Measurements from ENCODE around the gene PICALM. TPM values are rescaled to one million over a fixed set of nuclear protein-coding genes. Genes with fewer than 3 reads are reported as not detected.
"Not testable (repeated sequence)": the region's sequence is repeated elsewhere in the genome, so short reads cannot be mapped to it uniquely, and the experiment has no call there.

PICALM gene
- 90.0 and 114 TPM in 2 replicates for total RNA-seq (2014; rRNA removed; shearing (Covaris generic); ENCODE audit: low replicate concordance)

- Histone ChIP-seq H3K36me3 (peaks cover 8% of the 10 kb centered on the region; the same call in 1 of the 2 replicates), H3K27me3 (no peaks in the 10 kb centered on the region)
- peak; percentile 98 for DNase-seq
Observed at GRCh38 chr11:86068951-86069407, at the start of gene PICALM. Gene PICALM (minus strand): TSS chr11:86069084. CDS start chr11:86068780, 304 bp downstream.

GRCh38 chr11:86118253-86118652 is 49.4 kb upstream of the PICALM start:
- Histone ChIP-seq H3K4me3 (no peak overlapping the region), H3K27me3 (no peaks in the 10 kb centered on the region), H3K36me3 (no peaks in the 10 kb centered on the region), H3K9me3 (no peaks in the 10 kb centered on the region)
- no peak for DNase-seq

More at GRCh38 chr11:86068951-86069407, at the start of gene PICALM:
- H3K9me3 ChIP-seq: no peaks in the 10 kb centered on the region
- peak within 1 kb of the TSS; percentile 81 for H3K4me3 ChIP-seq

GRCh38 chr11:86117712-86118063 is 48.8 kb upstream of the PICALM start:
- H3K27me3 ChIP-seq: no peaks in the 10 kb centered on the region
- DNase-seq: no peak
- no peaks in the 10 kb centered on the region for H3K9me3 ChIP-seq
- no peaks in the 10 kb centered on the region for H3K36me3 ChIP-seq
- no peak overlapping the region for H3K4me3 ChIP-seq

GRCh38 chr11:86117001-86117711 is 48.3 kb upstream of the PICALM start:
- Histone ChIP-seq H3K36me3 (no peaks in the 10 kb centered on the region), H3K9me3 (no peaks in the 10 kb centered on the region), H3K4me3 (no peak overlapping the region), H3K27me3 (no peaks in the 10 kb centered on the region)
- DNase-seq: peak; percentile 60

GRCh38 chr11:86116386-86116726 is 47.5 kb upstream of the PICALM start:
- H3K27me3 ChIP-seq: no peaks in the 10 kb centered on the region
- H3K36me3 ChIP-seq: no peaks in the 10 kb centered on the region
- peak; percentile 58 for DNase-seq
- no peaks in the 10 kb centered on the region for H3K9me3 ChIP-seq
- H3K4me3 ChIP-seq: no peak overlapping the region

- H3K4me3 ChIP-seq: no peak overlapping the region
- DNase-seq: no peak
- H3K9me3 ChIP-seq: no peaks in the 10 kb centered on the region
- no peaks in the 10 kb centered on the region for H3K36me3 ChIP-seq
- H3K27me3 ChIP-seq: no peaks in the 10 kb centered on the region
Observed at GRCh38 chr11:86115542-86116385, 46.9 kb upstream of the PICALM start.

GRCh38 chr11:86108890-86109638 is 40.2 kb upstream of the PICALM start:
- Histone ChIP-seq H3K4me3 (no peak overlapping the region), H3K27me3 (no peaks in the 10 kb centered on the region), H3K9me3 (no peaks in the 10 kb centered on the region), H3K36me3 (no peaks in the 10 kb centered on the region)
- no peak for DNase-seq

GRCh38 chr11:86108191-86108590 is 39.3 kb upstream of the PICALM start:
- no peak for DNase-seq
- no peaks in the 10 kb centered on the region for H3K36me3 ChIP-seq
- H3K27me3 ChIP-seq: no peaks in the 10 kb centered on the region
- H3K9me3 ChIP-seq: no peaks in the 10 kb centered on the region
- H3K4me3 ChIP-seq: no peak overlapping the region

GRCh38 chr11:86106916-86107315 is 38.0 kb upstream of the PICALM start:
- no peaks in the 10 kb centered on the region for H3K9me3 ChIP-seq
- no peaks in the 10 kb centered on the region for H3K36me3 ChIP-seq
- no peak for DNase-seq
- H3K4me3 ChIP-seq: no peak overlapping the region
- H3K27me3 ChIP-seq: no peaks in the 10 kb centered on the region

- not testable (repeated sequence) for H3K9me3 ChIP-seq, H3K36me3 ChIP-seq, DNase-seq, H3K27me3 ChIP-seq, H3K4me3 ChIP-seq
Observed at GRCh38 chr11:86106031-86106430, 37.1 kb upstream of the PICALM start.

GRCh38 chr11:86105601-86106000 is 36.7 kb upstream of the PICALM start:
- H3K27me3 ChIP-seq, DNase-seq, H3K9me3 ChIP-seq, H3K4me3 ChIP-seq, H3K36me3 ChIP-seq: not testable (repeated sequence)

GRCh38 chr11:86103808-86104207 is 34.9 kb upstream of the PICALM start:
- H3K9me3 ChIP-seq: no peaks in the 10 kb centered on the region
- H3K4me3 ChIP-seq: no peak overlapping the region
- no peak for DNase-seq
- no peaks in the 10 kb centered on the region for H3K27me3 ChIP-seq
- H3K36me3 ChIP-seq: no peaks in the 10 kb centered on the region

- H3K27me3 ChIP-seq: no peaks in the 10 kb centered on the region
- no peaks in the 10 kb centered on the region for H3K36me3 ChIP-seq
- no peaks in the 10 kb centered on the region for H3K9me3 ChIP-seq
- H3K4me3 ChIP-seq: no peak overlapping the region
- DNase-seq: no peak
Observed at GRCh38 chr11:86101941-86102407, 33.1 kb upstream of the PICALM start.

GRCh38 chr11:86101493-86101892 is 32.6 kb upstream of the PICALM start:
- no peaks in the 10 kb centered on the region for H3K27me3 ChIP-seq
- no peak for DNase-seq
- H3K4me3 ChIP-seq: no peak overlapping the region
- no peaks in the 10 kb centered on the region for H3K36me3 ChIP-seq
- no peaks in the 10 kb centered on the region for H3K9me3 ChIP-seq

- DNase-seq: peak; percentile 67
- no peaks in the 10 kb centered on the region for H3K9me3 ChIP-seq
- H3K4me3 ChIP-seq: no peak overlapping the region
- H3K27me3 ChIP-seq: no peaks in the 10 kb centered on the region
- no peaks in the 10 kb centered on the region for H3K36me3 ChIP-seq
Observed at GRCh38 chr11:86099874-86100273, 31.0 kb upstream of the PICALM start.

- DNase-seq: no peak
- H3K4me3 ChIP-seq: no peak overlapping the region
Observed at GRCh38 chr11:86097980-86098379, 29.1 kb upstream of the PICALM start.

GRCh38 chr11:86091566-86091965 is 22.7 kb upstream of the PICALM start:
- no peaks in the 10 kb centered on the region for H3K36me3 ChIP-seq
- H3K27me3 ChIP-seq: no peaks in the 10 kb centered on the region
- no peaks in the 10 kb centered on the region for H3K9me3 ChIP-seq
- H3K4me3 ChIP-seq: no peak overlapping the region
- peak; percentile 93 for DNase-seq

More at GRCh38 chr11:86097980-86098379, 29.1 kb upstream of the PICALM start:
- no peaks in the 10 kb centered on the region for H3K36me3 ChIP-seq
- H3K27me3 ChIP-seq: no peaks in the 10 kb centered on the region
- no peaks in the 10 kb centered on the region for H3K9me3 ChIP-seq
